GM18873 (cell line): Measurements from ENCODE around the gene APH1B.
"Not testable (repeated sequence)": the region's sequence is repeated elsewhere in the genome, so short reads cannot be mapped to it uniquely, and the experiment has no call there.

Experiments
- ATAC-seq: cut with Tn5 transposase; IDR thresholded peaks from one replicate; pipeline ENCODE4 v1.9.1; 2021; ENCODE audit warnings: mild to moderate bottlenecking, moderate library complexity, moderate number of reproducible peaks; ENCODE audit not compliant: unreplicated experiment, low FRiP score

Gene APH1B

GRCh38 chr15:63294359-63294758 lies 17.0 kb downstream of the APH1B start:
- ATAC-seq: no peak

GRCh38 chr15:63295341-63295740 lies 17.9 kb downstream of the APH1B start:
- ATAC-seq: no peak

GRCh38 chr15:63296195-63296594 lies 18.8 kb downstream of the APH1B start:
- no peak for ATAC-seq

- ATAC-seq: no peak
Observed at GRCh38 chr15:63299943-63300575, 22.7 kb downstream of the APH1B start.

- no peak for ATAC-seq
Observed at GRCh38 chr15:63301088-63301487, 23.7 kb downstream of the APH1B start.

- no peak for ATAC-seq
Observed at GRCh38 chr15:63305260-63305659, 27.9 kb downstream of the APH1B start.

- ATAC-seq: no peak
Observed at GRCh38 chr15:63306492-63307073, 29.2 kb downstream of the APH1B start.

- ATAC-seq: no peak
Observed at GRCh38 chr15:63308491-63308890, 31.1 kb downstream of the APH1B start.

GRCh38 chr15:63308947-63309346 lies 31.5 kb downstream of the APH1B start:
- ATAC-seq: no peak

- no peak for ATAC-seq
Observed at GRCh38 chr15:63310646-63311045, 33.2 kb downstream of the APH1B start.

GRCh38 chr15:63312286-63312685 lies 34.9 kb downstream of the APH1B start:
- no peak for ATAC-seq

- ATAC-seq: no peak
Observed at GRCh38 chr15:63313825-63314224, 36.4 kb downstream of the APH1B start.

- ATAC-seq: no peak
Observed at GRCh38 chr15:63314409-63314808, 37.0 kb downstream of the APH1B start.

- ATAC-seq: no peak
Observed at GRCh38 chr15:63318344-63318743, 40.9 kb downstream of the APH1B start.

GRCh38 chr15:63319065-63319464 lies 41.7 kb downstream of the APH1B start:
- no peak for ATAC-seq

GRCh38 chr15:63320446-63320845 lies 43.0 kb downstream of the APH1B start:
- ATAC-seq: not testable (repeated sequence)

- ATAC-seq: not testable (repeated sequence)
Observed at GRCh38 chr15:63320981-63321380, 43.6 kb downstream of the APH1B start.

GRCh38 chr15:63321462-63321861 lies 44.1 kb downstream of the APH1B start:
- no peak for ATAC-seq

GRCh38 chr15:63322541-63322940 lies 45.1 kb downstream of the APH1B start:
- ATAC-seq: no peak

GRCh38 chr15:63323798-63324563 lies 46.6 kb downstream of the APH1B start:
- ATAC-seq: no peak

- ATAC-seq: no peak
Observed at GRCh38 chr15:63324770-63325169, 47.4 kb downstream of the APH1B start.
